Measurements from ENCODE around the gene ADAMTSL1.

DNA sequence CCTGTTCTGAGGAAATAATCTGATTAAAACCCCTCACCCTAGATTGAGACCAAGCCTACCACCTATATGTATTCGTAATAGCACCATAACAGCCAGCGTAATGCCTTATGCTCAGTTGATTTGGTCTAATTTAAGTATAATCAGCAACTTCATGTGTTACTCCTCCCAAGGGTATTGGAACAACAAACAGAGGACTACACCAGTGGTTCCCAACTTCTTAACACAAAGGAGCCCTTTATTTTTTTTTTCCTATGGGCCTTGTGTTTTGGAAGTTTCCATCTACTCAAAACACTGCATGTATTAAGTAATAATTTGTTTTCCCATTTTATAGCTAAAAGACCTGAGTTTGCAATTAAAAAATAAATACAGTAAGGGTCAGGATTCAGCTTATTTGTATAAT, 140.7 kb downstream of the ADAMTSL1 start:
- TF ChIP-seq EZH2 (IDR thresholded peaks at IDR 0.05; ENCODE audit: borderline replicate concordance, low read length) (no peak), CTCF (conservative IDR thresholded peaks at IDR 0.05 in 1 of 2, IDR thresholded peaks at IDR 0.05 in 1 of 2; ENCODE audit: extremely low read depth in 1 of 2, insufficient read depth in 1 of 2, low read depth in 1 of 2, low read length in 2 of 2) (no peak)

All from mammary epithelial cell (primary cell).